HG03432 (cell line): ENCODE data around the gene GALNT16.

Experiments used
- ATAC-seq: cut with Tn5 transposase; IDR thresholded peaks from one replicate; pipeline ENCODE4 v1.9.1; 2021; ENCODE audit warnings: mild to moderate bottlenecking, moderate library complexity; ENCODE audit not compliant: unreplicated experiment

GALNT16 gene

GRCh38 chr14:69316449-69317101 is 56.6 kb downstream of the GALNT16 start:
- no peak for ATAC-seq

- ATAC-seq: no peak
Observed at GRCh38 chr14:69317102-69317755, 57.3 kb downstream of the GALNT16 start.

GRCh38 chr14:69317780-69318179 is 57.8 kb downstream of the GALNT16 start:
- ATAC-seq: no peak

GRCh38 chr14:69318241-69318640 is 58.3 kb downstream of the GALNT16 start:
- no peak for ATAC-seq

- no peak for ATAC-seq
Observed at GRCh38 chr14:69318901-69319475, 59.0 kb downstream of the GALNT16 start.

- ATAC-seq: no peak
Observed at GRCh38 chr14:69319911-69320310, 60.0 kb downstream of the GALNT16 start.

- no peak for ATAC-seq
Observed at GRCh38 chr14:69320581-69321365, 60.8 kb downstream of the GALNT16 start.

GRCh38 chr14:69321601-69322330 is 61.8 kb downstream of the GALNT16 start:
- no peak for ATAC-seq

- no peak for ATAC-seq
Observed at GRCh38 chr14:69323266-69323998, 63.5 kb downstream of the GALNT16 start.

- ATAC-seq: no peak
Observed at GRCh38 chr14:69323999-69324282, 64.0 kb downstream of the GALNT16 start.

GRCh38 chr14:69324341-69324931 is 64.5 kb downstream of the GALNT16 start:
- no peak for ATAC-seq

- ATAC-seq: no peak
Observed at GRCh38 chr14:69325086-69325485, 65.1 kb downstream of the GALNT16 start.

- no peak for ATAC-seq
Observed at GRCh38 chr14:69325646-69326265, 65.8 kb downstream of the GALNT16 start.

GRCh38 chr14:69326611-69327010 is 66.7 kb downstream of the GALNT16 start:
- ATAC-seq: no peak

GRCh38 chr14:69327507-69327906 is 67.5 kb downstream of the GALNT16 start:
- no peak for ATAC-seq

GRCh38 chr14:69328317-69328716 is 68.4 kb downstream of the GALNT16 start:
- no peak for ATAC-seq

GRCh38 chr14:69328765-69329164 is 68.8 kb downstream of the GALNT16 start:
- ATAC-seq: no peak

GRCh38 chr14:69331206-69331605 is 71.2 kb downstream of the GALNT16 start:
- no peak for ATAC-seq

- ATAC-seq: no peak
Observed at GRCh38 chr14:69332782-69333395, 72.9 kb downstream of the GALNT16 start.
